EL (cell line): ENCODE results near the gene SULF2.

Source experiments
- DNase-seq: peaks from one replicate; pipeline ENCODE4 v3.0.0-alpha.2; 2016

SULF2 gene

GRCh38 chr20:47623206-47623605 is 162.1 kb downstream of the SULF2 start:
- DNase-seq: no peak

- no peak for DNase-seq
Observed at GRCh38 chr20:47622118-47622665, 163.1 kb downstream of the SULF2 start.

GRCh38 chr20:47620808-47621805 is 164.2 kb downstream of the SULF2 start:
- DNase-seq: peak; percentile 63

GRCh38 chr20:47618479-47618878 is 166.8 kb downstream of the SULF2 start:
- DNase-seq: no peak

GRCh38 chr20:47614703-47615309 is 170.5 kb downstream of the SULF2 start:
- no peak for DNase-seq

DNA sequence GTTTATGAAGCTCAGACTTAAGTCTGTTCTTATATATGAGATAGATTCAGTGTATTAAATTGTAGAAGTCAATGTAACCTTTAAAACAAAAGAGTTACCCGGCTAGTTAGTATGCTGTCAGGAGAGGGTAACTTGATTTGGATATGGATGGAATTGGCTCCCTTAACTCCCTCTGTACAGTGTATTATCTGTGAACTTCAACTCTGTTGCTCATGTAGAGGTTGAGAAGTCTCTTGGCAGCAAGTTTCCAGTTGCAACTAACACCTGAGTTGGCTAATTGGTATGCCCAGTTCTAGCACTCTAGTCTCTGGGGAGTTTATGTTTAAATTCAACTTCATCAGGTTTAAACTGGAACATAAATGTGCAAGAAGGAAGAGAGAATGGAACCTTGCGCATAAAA is 172.6 kb downstream of the SULF2 start:
- DNase-seq: no peak

GRCh38 chr20:47611785-47612184 is 173.5 kb downstream of the SULF2 start:
- no peak for DNase-seq

GRCh38 chr20:47610945-47611250 is 174.4 kb downstream of the SULF2 start:
- no peak for DNase-seq

GRCh38 chr20:47610247-47610944 is 174.9 kb downstream of the SULF2 start:
- DNase-seq: peak; percentile 74

DNA sequence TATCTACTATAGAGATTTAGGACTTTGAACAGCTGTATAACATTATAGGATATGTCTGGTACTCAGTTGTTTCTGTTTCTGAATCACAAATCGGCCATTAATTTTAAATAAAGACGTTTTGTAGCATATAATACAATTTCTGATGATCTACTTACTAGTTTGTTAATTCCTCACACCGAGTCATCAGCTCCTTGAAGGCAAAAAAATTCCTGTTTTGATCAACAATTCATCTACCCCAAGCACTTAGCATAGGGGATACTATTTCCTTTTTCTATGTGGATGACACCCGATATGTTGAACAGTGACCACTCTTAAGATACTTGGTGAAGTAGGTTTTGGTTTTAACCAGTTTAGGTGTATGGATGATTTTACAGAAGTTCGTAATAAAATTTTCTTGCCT is 176.3 kb downstream of the SULF2 start:
- no peak for DNase-seq
